ENCODE results near the gene SPRR2D. TPM values are rescaled to one million over a fixed set of nuclear protein-coding genes. Genes with fewer than 3 reads are reported as not detected.

SPRR2D gene
- total and polyA plus RNA-seq, 2 of the 4 experiments (the other 2 are of a cell fraction), result not detected

Small RNA genes lying within 50 kb of the gene (microRNA-seq; reads per million reads assigned to microRNA genes)
- gene AL356867.1 (ENCODE audit: insufficient read depth, insufficient read length) (not detected), gene RF00322 (ENCODE audit: insufficient read depth, insufficient read length) (not detected)

Small RNA genes lying within 50 kb of the gene (small RNA-seq; reads per million reads assigned to genes)
- gene AL356867.1 (0 reads per million in 5 experiments), gene RF00322 (0 reads per million in 5 experiments)

Other genes starting within 250 kb of the SPRR2D start
- not detected in 2 replicates for gene LCE1D, start 244.4 kb downstream of the SPRR2D start, total RNA-seq (2012; rRNA removed)
- not detected in 2 replicates for gene LCE1D, start 244.4 kb downstream of the SPRR2D start, polyA plus RNA-seq (2012; rRNA removed)
- gene LCE1C, start 234.5 kb downstream of the SPRR2D start, total RNA-seq (2012; rRNA removed), result not detected in 2 replicates
- gene LCE1C, start 234.5 kb downstream of the SPRR2D start, polyA plus RNA-seq (2012; rRNA removed), result not detected in 2 replicates
- gene LCE1B, start 229.1 kb downstream of the SPRR2D start, total RNA-seq (2012; rRNA removed), result not detected in 2 replicates
- not detected in 2 replicates for gene LCE1B, start 229.1 kb downstream of the SPRR2D start, polyA plus RNA-seq (2012; rRNA removed)
- not detected in 2 replicates for gene LCE1A, start 213.6 kb downstream of the SPRR2D start, total RNA-seq (2012; rRNA removed)
- gene LCE1A, start 213.6 kb downstream of the SPRR2D start, polyA plus RNA-seq (2012; rRNA removed), result not detected in 2 replicates
- not detected in 2 replicates for gene LCE6A, start 198.3 kb downstream of the SPRR2D start, total RNA-seq (2012; rRNA removed)
- not detected in 2 replicates for gene LCE6A, start 198.3 kb downstream of the SPRR2D start, polyA plus RNA-seq (2012; rRNA removed)
- not detected in 2 replicates for gene LCE7A, start 181.1 kb downstream of the SPRR2D start, total RNA-seq (2012; rRNA removed)
- not detected in 2 replicates for gene LCE7A, start 181.1 kb downstream of the SPRR2D start, polyA plus RNA-seq (2012; rRNA removed)
- gene SMCP, start 162.8 kb downstream of the SPRR2D start, total RNA-seq (2012; rRNA removed), result not detected in 2 replicates
- gene SMCP, start 162.8 kb downstream of the SPRR2D start, polyA plus RNA-seq (2012; rRNA removed), result not detected in 2 replicates
- gene IVL, start 132.6 kb downstream of the SPRR2D start, total RNA-seq (2012; rRNA removed), result not detected in 2 replicates
- gene IVL, start 132.6 kb downstream of the SPRR2D start, polyA plus RNA-seq (2012; rRNA removed), result not detected in 2 replicates
- not detected in 2 replicates for gene SPRR5, start 93.9 kb downstream of the SPRR2D start, total RNA-seq (2012; rRNA removed)
- gene SPRR5, start 93.9 kb downstream of the SPRR2D start, polyA plus RNA-seq (2012; rRNA removed), result not detected in 2 replicates
- not detected in 2 replicates for gene SPRR4, start 70.5 kb downstream of the SPRR2D start, total RNA-seq (2012; rRNA removed)
- not detected in 2 replicates for gene SPRR4, start 70.5 kb downstream of the SPRR2D start, polyA plus RNA-seq (2012; rRNA removed)
- gene SPRR1A, start 57.0 kb downstream of the SPRR2D start, total RNA-seq (2012; rRNA removed), result not detected in 2 replicates
- not detected in 2 replicates for gene SPRR1A, start 57.0 kb downstream of the SPRR2D start, polyA plus RNA-seq (2012; rRNA removed)
- gene SPRR3, start 39.4 kb downstream of the SPRR2D start, total RNA-seq (2012; rRNA removed), result not detected in 2 replicates
- not detected in 2 replicates for gene SPRR3, start 39.4 kb downstream of the SPRR2D start, polyA plus RNA-seq (2012; rRNA removed)
- gene SPRR1B, start 9.9 kb downstream of the SPRR2D start, total RNA-seq (2012; rRNA removed), result not detected in 2 replicates
- gene SPRR1B, start 9.9 kb downstream of the SPRR2D start, polyA plus RNA-seq (2012; rRNA removed), result not detected in 2 replicates
- not detected in 2 replicates for gene SPRR2A, start 16.4 kb upstream of the SPRR2D start, total RNA-seq (2012; rRNA removed)
- not detected in 2 replicates for gene SPRR2A, start 16.4 kb upstream of the SPRR2D start, polyA plus RNA-seq (2012; rRNA removed)
- gene SPRR2B, start 30.5 kb upstream of the SPRR2D start, total RNA-seq (2012; rRNA removed), result not detected in 2 replicates
- not detected in 2 replicates for gene SPRR2B, start 30.5 kb upstream of the SPRR2D start, polyA plus RNA-seq (2012; rRNA removed)
- gene SPRR2E, start 53.4 kb upstream of the SPRR2D start, total RNA-seq (2012; rRNA removed), result not detected in 2 replicates
- gene SPRR2E, start 53.4 kb upstream of the SPRR2D start, polyA plus RNA-seq (2012; rRNA removed), result not detected in 2 replicates
- not detected in 2 replicates for gene SPRR2F, start 72.4 kb upstream of the SPRR2D start, total RNA-seq (2012; rRNA removed)
- gene SPRR2F, start 72.4 kb upstream of the SPRR2D start, polyA plus RNA-seq (2012; rRNA removed), result not detected in 2 replicates
- gene SPRR2G, start 109.8 kb upstream of the SPRR2D start, total RNA-seq (2012; rRNA removed), result not detected in 2 replicates
- not detected in 2 replicates for gene SPRR2G, start 109.8 kb upstream of the SPRR2D start, polyA plus RNA-seq (2012; rRNA removed)
- gene LELP1, start 162.3 kb upstream of the SPRR2D start, total RNA-seq (2012; rRNA removed), result not detected in 2 replicates
- gene LELP1, start 162.3 kb upstream of the SPRR2D start, polyA plus RNA-seq (2012; rRNA removed), result not detected in 2 replicates
- gene PRR9, start 176.5 kb upstream of the SPRR2D start, total RNA-seq (2012; rRNA removed), result not detected in 2 replicates
- gene PRR9, start 176.5 kb upstream of the SPRR2D start, polyA plus RNA-seq (2012; rRNA removed), result not detected in 2 replicates
- gene LORICRIN, start 218.6 kb upstream of the SPRR2D start, total RNA-seq (2012; rRNA removed), result not detected in 2 replicates
- gene LORICRIN, start 218.6 kb upstream of the SPRR2D start, polyA plus RNA-seq (2012; rRNA removed), result not detected in 2 replicates

Measured in IMR-90 (cell line).